Neural cell (in vitro differentiated cells): ENCODE data around the gene GFPT2.

Source experiments
- REST ChIP-seq: IDR thresholded peaks from 2 replicates; pipeline ENCODE4 v1.6.1; 2012; ENCODE audit warnings: borderline replicate concordance
- SMC3 ChIP-seq: fragments of 450-650 bp; conservative IDR thresholded peaks from 2 replicates; pipeline ENCODE4 v1.6.1; 2014; ENCODE audit warnings: antibody characterized with exemption, mild to moderate bottlenecking, moderate library complexity; ENCODE audit not compliant: poor library complexity
- TF ChIP-seq, protein P1 (sequence below): fragments of 450-650 bp; IDR thresholded peaks from 2 replicates; pipeline ENCODE4 v1.5.1; 2014; ENCODE audit warnings: antibody characterized with exemption, mild to moderate bottlenecking, moderate library complexity; ENCODE audit not compliant: poor library complexity, severe bottlenecking

- TF ChIP-seq, protein P1, sequence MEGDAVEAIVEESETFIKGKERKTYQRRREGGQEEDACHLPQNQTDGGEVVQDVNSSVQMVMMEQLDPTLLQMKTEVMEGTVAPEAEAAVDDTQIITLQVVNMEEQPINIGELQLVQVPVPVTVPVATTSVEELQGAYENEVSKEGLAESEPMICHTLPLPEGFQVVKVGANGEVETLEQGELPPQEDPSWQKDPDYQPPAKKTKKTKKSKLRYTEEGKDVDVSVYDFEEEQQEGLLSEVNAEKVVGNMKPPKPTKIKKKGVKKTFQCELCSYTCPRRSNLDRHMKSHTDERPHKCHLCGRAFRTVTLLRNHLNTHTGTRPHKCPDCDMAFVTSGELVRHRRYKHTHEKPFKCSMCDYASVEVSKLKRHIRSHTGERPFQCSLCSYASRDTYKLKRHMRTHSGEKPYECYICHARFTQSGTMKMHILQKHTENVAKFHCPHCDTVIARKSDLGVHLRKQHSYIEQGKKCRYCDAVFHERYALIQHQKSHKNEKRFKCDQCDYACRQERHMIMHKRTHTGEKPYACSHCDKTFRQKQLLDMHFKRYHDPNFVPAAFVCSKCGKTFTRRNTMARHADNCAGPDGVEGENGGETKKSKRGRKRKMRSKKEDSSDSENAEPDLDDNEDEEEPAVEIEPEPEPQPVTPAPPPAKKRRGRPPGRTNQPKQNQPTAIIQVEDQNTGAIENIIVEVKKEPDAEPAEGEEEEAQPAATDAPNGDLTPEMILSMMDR, result no peak
- TF ChIP-seq REST (no peak), SMC3 (no peak)
Measured at GRCh38 chr5:180381428-180381827, 28.3 kb upstream of the GFPT2 start.
